Suppressor macrophage treated with lipopolysaccharide for 4 hours (primary cell): Measurements from ENCODE around the gene GATA5.

Experiments
- DNase-seq: peaks from one replicate; pipeline ENCODE4 v3.0.0-alpha.2; 2020

Gene GATA5

GRCh38 chr20:62472138-62472940, 3.5 kb downstream of the GATA5 start:
- DNase-seq: no peak

GRCh38 chr20:62470459-62470858, 5.3 kb downstream of the GATA5 start:
- no peak for DNase-seq

GRCh38 chr20:62470001-62470400, 5.8 kb downstream of the GATA5 start:
- no peak for DNase-seq

DNA sequence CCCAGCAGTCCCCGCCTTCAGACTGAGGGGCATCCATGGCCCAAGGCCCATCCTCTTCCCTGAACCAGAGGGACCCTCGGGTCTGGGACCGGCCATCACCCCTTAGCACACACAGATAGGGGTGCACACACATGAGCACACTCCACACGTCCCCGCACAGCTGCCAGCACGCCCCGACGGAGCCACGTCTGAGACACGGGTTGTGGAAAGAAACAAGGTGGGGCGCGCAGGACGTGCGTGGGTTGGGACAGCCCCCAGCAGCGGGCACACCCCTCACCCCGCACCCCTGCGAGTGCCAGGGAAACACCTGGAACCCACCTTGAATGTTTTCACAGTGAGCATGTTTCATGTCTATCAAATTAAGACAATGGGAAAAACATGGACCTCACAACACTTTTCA, 6.4 kb downstream of the GATA5 start:
- no peak for DNase-seq

GRCh38 chr20:62466806-62467537, 8.8 kb downstream of the GATA5 start:
- no peak for DNase-seq

GRCh38 chr20:62466072-62466760, 9.6 kb downstream of the GATA5 start:
- DNase-seq: no peak

DNA sequence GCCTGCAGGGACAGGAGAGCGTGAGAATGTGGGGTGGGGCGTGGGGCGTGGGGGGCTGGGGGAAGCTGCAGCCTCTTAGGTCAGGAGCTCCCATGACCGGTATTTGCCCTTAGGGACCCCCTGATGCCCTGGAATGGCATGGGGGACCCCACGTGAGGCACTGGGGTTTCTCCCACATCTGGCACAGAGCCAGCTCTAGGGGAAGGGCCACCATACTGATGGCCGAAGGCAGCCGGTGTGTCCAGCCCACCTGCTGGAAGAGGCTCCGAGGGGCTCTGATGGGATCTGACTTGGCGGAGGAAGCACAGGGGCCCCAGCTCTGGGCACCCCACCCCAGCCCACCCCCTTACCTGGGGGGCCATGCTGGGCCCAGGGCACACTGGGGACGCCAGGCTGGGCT, 10.8 kb downstream of the GATA5 start:
- no peak for DNase-seq

- DNase-seq: no peak
Observed at GRCh38 chr20:62464425-62464770, 11.4 kb downstream of the GATA5 start.

- DNase-seq: no peak
Observed at GRCh38 chr20:62463651-62464424, 12.0 kb downstream of the GATA5 start.

GRCh38 chr20:62462976-62463592, 12.7 kb downstream of the GATA5 start:
- DNase-seq: no peak

DNA sequence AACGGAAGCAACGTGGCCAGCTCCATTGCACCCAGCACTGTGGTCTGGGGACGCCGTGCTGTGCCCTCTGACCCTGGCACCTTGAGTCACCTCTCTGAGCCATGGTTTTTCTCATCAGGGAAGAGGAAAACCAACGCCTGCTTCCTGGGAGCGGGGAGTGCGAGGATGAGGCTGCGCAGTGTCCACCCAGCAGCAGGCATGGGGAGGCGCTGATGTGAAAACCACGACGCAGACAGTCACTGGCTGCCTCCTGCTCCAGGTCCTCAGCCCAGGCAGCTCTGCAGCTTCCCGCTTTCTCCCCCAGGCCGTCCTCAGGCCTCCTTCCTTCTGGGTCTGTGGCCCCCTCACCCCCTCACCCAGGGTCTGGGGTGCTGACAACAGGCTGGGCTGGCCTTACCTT, 14.0 kb downstream of the GATA5 start:
- DNase-seq: no peak

DNA sequence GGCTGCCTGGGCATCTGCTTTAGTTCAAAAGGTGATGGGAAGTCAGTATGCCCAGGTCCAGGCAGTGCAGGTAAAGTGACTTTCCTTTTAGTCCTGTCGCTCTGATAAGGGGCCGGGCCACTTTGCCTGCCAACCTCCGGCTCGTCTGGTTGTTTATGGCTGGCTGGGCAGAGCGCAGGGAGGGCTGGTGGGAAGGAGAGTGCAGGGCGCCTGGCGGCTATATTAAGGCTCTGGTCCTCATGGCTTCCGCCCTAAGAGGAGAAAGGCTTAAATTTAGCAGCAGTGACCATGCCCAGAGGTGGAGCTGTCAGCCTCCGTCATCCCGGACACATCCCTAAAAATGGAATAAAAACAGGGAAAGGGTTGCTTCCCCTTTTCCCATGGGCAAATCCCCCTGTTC, 14.6 kb downstream of the GATA5 start:
- no peak for DNase-seq

DNA sequence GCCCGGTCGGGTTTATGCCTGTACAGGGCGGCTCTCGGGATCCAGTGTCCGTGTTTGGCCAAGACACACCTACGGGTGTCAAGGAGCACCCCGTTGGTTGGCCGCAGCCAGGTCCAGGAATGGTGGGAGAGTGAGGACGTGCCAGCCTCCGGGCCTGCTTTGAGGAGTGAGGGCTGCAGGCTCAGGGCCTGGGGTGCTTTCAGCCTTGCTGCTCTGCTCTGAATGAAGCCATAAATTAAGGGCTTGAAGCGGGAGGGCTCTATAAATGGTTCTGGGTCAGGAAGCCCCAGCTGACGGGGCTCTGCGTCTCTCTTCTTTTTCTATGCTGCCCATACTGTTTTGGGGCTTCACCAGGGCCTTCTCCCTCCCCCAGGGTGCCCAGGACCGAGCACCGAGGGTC, 15.1 kb downstream of the GATA5 start:
- no peak for DNase-seq

GRCh38 chr20:62459488-62459887, 16.3 kb downstream of the GATA5 start:
- DNase-seq: no peak

DNA sequence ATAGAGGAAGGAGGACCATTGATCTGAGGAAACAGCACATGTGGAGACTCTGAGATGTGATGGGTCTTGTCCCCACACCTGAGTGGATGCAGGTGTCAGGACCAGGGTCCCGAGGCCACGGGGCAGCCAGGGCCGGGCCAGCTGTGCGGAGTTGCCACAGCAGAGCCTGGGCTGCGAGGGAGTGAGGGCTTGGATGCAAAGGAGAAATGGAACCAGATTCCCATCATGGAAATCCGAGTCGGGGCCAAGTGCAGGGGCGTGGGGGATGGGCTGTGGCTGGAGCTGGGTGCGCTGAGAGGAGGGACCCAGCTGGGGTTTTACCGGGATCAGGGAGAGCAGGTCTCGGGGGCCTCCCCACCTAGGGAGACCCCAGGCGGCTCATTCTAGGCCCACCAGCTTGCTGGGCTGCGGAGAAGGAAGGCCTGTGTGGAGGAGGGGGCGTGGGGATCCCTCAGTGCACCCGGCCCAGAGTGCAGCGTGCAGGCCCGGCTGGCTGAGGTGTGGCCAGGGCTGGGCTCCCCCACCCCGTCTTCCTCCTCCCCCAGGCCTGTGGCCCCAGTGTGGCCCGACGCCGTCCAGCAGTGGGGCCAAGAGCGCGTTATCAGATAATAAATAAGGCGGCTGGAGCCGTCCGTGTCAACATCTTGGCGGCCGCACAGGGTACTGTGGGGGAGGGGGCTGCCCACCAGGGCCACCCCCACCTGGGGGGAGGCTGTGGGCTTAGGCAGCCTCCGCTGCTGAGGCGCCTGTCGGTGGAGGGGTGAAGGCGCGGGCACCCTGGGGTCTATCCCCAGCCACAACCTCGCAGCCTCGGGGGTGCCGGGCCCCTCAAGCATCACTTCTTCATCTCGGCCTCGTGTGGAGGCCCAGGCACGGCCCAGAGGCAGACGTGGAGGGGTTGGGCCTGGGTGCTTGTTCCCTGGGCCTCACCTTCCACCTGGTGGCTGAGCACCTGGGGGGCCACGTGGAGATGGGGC, 17.2 kb downstream of the GATA5 start:
- no peak for DNase-seq

- no peak for DNase-seq
Observed at GRCh38 chr20:62457831-62458230, 18.0 kb downstream of the GATA5 start.

DNA sequence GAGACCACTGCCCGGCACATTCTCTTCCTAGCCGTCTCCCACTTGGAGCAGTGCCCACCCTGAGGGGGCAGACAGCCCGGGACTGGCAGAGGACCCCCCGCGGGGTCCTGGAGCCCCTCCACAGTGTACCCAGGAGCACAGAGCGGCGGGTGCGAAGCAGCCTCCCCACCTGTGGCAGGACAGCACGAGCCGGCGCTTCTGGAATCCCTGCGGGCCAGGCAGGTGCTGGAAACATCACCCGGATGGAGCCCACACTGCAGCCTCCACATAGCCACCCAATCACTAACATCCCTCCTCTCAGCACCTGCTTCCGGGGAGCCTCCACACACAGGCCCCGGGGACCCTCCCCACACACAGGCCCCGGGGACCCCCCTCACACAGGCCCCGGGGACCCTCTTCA, 18.7 kb downstream of the GATA5 start:
- DNase-seq: no peak

DNA sequence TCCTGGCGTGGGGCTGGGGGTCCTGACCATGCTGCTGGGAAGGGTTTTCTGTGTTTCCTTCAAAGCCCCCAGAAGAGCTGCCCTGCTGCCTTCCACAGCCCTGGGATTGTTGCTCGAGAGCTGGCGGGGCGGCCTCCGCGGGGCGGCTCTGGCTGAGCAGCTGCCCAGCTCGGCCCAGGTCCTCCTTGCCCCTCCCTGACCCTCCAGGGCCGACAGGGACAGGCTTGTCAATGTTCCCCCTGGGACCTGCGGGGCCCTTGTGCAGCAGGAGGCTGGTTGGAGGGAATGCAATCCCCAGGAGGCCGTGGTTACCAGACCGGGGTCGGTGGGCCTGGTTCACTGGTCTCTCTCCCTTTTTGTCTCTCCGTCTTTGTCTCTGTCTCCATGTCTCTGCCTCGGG, 19.9 kb downstream of the GATA5 start:
- DNase-seq: no peak

- DNase-seq: no peak
Observed at GRCh38 chr20:62454904-62455636, 20.7 kb downstream of the GATA5 start.

GRCh38 chr20:62453186-62453808, 22.5 kb downstream of the GATA5 start:
- no peak for DNase-seq
